Uterus (tissue), 2 donors: ENCODE results near the gene KRT34.

ENCODE experiments used
- POLR2A ChIP-seq, 2 donors: fragments of 450-650 bp; IDR thresholded peaks; one replicate each; pipeline ENCODE4 v1.6.1; 2016; ENCODE audit warnings: antibody characterized with exemption in 2 of 2, mild to moderate bottlenecking in 1 of 2, moderate library complexity in 1 of 2
- TF ChIP-seq, protein P1 (sequence below), 4 experiments: fragments of 200-600 bp in 2 of 4; fragments of 450-650 bp in 2 of 4; sonication (generic) in 2 of 4; IDR thresholded peaks; one replicate each; pipeline ENCODE4 v1.5.1; 2016 to 2019; ENCODE audit warnings: antibody characterized with exemption in 4 of 4, mild to moderate bottlenecking in 2 of 4, moderate library complexity in 1 of 4

DNA sequence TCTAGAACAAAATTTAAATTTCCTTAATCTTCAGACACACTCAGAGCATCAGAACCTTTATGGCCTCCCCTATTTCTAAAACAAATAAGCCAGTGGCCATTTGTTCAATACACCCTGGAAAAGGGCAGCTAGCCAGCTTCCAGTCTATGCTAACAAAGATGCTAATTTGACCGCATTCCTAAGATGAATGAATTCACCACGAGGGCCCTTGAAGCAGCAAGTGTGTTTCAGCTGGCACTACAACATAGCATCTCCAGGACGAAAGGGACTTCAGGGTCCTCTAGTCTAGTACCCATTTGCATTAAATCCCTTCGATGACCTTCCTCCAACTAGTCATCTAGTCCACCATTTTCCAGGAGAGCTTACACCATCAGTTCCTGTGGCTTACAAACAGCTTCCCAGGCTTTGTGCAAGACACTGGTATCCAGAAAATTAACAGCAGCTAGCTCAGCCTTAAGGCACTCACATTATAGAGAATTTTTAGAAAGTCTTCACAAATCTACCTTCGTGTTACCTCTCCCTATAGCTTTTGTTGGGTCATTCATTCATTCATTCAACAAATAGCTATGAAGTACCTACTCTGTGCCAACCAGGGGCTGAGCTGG lies 31.3 kb upstream of the KRT34 start:
- no peak for TF ChIP-seq POLR2A (IDR thresholded peaks at IDR 0.05)
- TF ChIP-seq, protein P1, sequence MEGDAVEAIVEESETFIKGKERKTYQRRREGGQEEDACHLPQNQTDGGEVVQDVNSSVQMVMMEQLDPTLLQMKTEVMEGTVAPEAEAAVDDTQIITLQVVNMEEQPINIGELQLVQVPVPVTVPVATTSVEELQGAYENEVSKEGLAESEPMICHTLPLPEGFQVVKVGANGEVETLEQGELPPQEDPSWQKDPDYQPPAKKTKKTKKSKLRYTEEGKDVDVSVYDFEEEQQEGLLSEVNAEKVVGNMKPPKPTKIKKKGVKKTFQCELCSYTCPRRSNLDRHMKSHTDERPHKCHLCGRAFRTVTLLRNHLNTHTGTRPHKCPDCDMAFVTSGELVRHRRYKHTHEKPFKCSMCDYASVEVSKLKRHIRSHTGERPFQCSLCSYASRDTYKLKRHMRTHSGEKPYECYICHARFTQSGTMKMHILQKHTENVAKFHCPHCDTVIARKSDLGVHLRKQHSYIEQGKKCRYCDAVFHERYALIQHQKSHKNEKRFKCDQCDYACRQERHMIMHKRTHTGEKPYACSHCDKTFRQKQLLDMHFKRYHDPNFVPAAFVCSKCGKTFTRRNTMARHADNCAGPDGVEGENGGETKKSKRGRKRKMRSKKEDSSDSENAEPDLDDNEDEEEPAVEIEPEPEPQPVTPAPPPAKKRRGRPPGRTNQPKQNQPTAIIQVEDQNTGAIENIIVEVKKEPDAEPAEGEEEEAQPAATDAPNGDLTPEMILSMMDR (IDR thresholded peaks at IDR 0.05): no peak
